GM21390 (cell line): ENCODE measurements around the gene HS1BP3.

Experiments
- ATAC-seq: cut with Tn5 transposase; IDR thresholded peaks from one replicate; pipeline ENCODE4 v1.9.1; 2021; ENCODE audit not compliant: unreplicated experiment

The HS1BP3 gene

DNA sequence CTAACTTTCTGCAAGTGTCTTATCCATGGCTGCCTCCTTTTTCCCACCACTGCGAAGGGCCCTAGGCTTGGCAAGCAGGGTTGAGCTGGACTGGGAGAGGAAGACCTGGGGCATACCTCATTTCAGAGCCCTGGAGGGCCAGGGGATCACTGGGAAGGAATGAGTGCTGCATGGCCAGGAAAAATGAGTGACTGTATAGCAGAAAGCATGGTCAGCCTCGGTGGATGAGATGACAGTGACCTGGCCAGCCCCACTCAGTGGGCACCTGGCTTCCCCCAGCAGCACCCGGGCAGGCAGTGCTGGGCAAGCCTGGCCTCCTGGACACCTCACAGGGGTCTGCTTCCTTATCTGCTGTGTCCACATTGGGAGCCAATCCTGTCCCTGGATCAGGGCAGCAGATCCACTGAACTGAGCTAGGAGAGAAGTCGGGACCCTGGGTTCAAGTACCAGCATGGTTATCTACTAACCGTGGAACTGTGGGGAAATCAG, 76.4 kb downstream of the HS1BP3 start:
- ATAC-seq: no peak

DNA sequence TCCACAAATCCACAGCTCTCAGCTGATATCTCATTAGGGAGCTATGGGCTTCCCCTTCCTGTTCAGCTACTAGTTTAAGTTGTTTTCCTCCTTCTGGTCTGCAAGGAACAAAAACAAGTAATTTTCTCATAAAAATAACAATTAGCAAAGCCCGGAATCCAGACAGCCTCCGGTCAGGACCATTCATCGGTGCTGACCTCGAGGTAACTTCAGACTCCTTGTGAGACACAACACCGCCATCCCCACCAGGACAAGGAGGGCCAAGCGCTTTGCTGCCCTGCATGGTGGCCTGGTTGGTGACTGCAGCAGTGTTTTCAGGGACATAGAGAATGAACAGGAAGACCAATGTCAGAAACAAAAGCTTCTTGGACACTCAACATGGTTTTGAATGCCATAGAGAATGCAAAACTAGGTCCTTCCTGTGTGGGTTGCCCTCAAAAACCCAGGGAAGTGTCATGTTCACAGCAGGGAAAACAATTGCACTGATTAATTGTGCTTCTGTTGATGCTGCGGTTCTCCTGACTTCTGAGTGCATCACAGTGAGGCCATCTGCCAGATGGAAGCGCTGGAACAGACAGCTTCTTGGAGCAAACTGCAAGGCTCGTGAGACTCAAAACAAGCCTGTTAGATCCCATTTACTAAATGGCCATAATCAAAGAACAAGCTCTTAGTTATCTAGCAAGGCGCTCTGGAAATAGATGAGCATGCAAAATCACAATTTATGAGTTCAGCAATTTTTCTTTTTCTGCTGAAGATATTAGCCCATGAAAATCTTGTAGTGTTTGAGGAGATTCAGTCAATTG, 77.1 kb downstream of the HS1BP3 start:
- no peak for ATAC-seq

DNA sequence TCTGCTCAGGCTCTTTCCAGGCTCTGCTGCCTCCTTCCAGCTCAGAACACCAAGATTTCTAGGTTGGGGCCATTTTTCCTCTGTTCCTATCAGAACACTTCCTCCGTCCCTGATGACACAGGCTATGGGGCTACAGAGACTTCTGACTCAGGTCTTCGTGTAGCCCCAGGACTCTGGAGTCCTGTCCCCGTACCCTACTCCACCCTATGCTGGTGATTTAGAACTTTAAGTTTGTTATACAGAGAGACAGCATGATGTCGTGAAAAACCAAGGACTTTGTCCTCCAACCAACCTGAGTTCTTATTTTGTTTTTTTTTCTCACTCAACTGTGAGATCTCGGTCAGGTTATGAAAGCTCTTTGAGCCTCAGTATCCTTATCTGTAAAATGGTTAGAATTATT, 78.7 kb downstream of the HS1BP3 start:
- ATAC-seq: no peak

DNA sequence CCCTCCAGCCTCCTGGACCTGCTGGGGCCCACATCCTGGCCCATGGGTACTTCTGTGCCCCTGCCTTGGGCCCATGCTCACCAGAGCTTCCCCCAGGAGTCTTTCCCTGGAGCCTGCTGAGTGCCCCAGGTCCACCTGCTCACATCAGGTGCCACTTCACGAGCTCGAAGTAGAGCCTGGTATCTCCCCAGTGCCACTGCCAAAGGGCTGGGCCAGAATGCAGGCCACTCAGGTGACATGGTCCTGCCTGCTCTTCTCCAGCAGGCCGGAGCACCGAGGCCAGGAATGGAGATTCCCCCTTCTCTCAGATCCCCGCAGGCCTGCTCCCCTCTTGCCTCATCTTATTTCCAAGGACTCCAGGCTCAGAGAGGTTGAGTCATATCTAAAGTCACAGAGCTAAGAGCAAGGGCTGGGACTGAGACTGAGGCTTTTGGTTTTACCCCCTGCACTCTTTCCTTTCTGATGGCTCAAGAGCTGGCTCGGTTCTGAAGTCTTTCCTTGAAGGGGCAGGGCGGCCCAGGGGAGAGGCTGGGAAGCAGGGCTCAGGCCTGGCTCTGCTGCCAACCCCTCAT, 79.2 kb downstream of the HS1BP3 start:
- no peak for ATAC-seq

DNA sequence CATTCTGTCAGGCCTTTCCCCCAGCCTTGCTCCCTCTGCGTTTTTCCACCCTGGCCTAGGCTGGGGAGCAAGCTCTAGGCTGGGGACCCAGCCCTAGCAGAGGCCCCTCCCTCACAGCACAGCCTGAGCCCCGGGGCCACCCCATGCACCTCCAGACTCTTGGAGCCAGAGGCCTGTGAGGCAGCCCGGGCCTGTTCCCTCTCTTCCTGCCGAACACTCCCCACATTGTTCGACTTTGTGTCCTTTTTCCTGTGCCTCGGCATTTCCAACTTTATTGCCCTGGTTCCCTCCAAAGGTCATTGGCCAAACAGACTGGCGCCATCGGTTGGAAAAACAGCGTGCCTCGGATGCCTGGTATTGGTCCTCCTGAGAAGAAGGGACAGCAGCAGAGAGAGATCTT, 79.7 kb downstream of the HS1BP3 start:
- ATAC-seq: no peak

DNA sequence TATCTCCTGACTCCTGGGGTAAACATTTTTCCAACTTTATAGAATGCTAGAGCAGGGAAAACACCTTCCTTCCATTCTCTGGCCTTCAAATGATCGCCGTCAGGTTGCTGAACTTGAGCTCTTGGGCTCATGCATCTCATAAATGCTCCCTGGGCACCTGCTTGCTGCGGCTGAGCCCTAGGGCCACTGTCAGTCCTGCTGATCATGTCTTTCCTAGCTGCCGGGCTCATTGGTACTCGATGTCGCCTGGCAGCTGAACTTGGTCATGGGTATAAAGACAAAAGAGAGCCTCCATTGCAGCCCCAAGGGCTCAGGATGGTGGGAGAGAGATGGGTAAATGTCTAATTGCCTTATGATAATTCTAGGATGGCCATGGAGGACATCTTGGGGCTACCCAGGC, 80.6 kb downstream of the HS1BP3 start:
- no peak for ATAC-seq

DNA sequence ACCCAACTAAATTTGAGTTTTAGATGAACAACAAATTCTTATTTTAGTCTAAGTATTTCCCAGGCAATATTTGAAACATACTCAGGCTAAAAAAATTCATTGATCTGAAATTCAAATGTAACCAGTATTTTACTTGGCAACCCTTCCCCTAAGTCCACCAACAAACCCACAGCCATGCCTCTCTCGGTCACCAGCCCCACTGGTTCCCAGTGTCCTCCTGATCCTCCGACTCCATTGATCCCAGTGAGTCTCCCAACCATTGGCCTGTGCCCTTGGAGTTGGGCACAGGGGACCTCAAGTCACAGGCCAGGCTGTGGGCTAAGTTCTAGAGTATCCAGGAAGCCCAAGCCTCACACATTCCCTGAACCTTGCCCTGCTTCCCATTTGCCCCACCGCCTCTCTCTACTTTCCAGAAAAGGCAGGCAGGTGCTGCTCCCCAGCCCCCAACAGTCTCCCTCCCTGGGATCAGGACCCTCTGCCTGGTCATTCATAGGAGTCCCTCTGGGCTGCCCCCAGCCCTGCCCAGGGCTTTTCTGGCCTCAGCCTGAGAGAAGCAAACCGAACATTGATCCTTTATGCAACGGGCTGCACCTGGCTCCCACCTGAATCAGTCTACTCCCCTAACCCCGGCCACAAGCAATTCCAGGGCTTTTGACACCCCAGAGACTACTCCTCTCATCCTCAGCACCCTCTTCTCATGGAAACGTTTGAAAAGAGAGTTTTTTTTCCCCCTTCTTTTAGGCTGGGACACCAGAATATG, 81.3 kb downstream of the HS1BP3 start:
- no peak for ATAC-seq

DNA sequence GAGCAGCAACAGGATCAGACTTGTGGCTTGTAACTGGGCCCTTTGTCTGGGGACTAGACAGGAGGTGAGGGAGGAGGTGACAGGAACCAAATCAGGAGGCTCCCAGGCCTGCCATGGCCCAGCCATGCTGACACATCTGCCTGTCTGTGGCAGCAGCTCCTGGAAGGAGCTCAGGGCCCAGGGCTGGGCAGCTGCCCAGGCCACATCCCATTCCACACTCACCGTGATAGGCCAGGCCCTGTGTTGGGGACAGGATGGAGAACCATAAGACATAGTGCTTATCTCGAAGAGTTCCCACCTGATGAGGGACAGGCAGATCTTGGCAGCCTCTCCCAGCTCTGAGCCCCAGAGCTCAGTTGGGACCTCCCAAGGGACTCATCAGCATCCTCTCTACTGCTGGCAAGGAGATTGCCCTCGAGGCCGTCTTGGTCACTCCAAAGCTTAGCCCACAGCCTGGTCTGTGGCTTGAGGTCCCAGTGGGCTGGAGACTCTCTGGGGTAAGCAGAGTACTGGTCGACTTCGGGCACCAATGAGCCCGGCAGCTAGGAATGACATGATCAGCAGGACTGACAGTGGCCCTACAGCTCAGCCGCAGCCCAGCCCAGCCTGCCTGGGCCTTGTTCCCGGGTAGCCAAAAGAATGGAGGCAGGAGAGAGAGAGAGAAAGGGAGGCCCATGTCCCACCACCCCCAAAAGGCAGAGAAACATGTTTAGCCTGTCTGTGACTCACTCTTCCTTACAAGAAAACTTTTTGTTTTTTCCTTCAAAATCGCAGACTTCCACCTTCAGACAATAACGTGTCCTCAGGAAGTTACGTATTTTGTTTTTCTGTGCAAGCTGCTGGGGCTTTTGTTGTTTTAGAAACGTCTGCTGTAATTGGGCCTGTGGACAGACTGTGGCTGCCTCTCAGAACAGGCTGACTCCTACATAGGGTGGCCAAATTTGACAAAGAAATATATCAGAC, 82.1 kb downstream of the HS1BP3 start:
- ATAC-seq: no peak

DNA sequence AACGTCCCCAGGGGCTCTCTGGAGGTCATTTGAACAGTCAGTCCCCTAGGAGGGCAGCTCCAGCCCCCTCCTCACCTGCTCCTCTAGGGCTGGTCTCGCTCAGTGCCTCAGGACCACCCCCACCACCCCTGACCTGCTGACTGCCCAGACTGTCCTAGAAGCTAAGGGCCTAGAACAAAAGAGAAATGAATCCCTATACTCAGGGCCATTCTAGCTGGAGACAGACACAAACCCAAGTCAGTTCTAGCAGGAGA, 83.0 kb downstream of the HS1BP3 start:
- ATAC-seq: no peak
